ENCODE measurements around the gene TRIM7. TPM values are rescaled to one million over a fixed set of nuclear protein-coding genes. Genes with fewer than 3 reads are reported as not detected.

Gene TRIM7
- total and polyA plus RNA-seq, 9 of the 15 experiments (the other 6 are each of a cell fraction or from before 2014, with no cell fraction given), result 2.6 to 14.9 (median 8.9) TPM

- TF ChIP-seq MLLT1 (IDR thresholded peaks at IDR 0.05), result 0 out of 4 replicates have a peak, but pooled peaks of 1 of the 2 experiments have one; percentile 24
- peak; percentile 60 for TF ChIP-seq DEAF1 (CRISPR knock-in tag; IDR thresholded peaks at IDR 0.05)
- TF ChIP-seq ZNF316 (IDR thresholded peaks at IDR 0.05), result no peak
- TF ChIP-seq, protein P1, sequence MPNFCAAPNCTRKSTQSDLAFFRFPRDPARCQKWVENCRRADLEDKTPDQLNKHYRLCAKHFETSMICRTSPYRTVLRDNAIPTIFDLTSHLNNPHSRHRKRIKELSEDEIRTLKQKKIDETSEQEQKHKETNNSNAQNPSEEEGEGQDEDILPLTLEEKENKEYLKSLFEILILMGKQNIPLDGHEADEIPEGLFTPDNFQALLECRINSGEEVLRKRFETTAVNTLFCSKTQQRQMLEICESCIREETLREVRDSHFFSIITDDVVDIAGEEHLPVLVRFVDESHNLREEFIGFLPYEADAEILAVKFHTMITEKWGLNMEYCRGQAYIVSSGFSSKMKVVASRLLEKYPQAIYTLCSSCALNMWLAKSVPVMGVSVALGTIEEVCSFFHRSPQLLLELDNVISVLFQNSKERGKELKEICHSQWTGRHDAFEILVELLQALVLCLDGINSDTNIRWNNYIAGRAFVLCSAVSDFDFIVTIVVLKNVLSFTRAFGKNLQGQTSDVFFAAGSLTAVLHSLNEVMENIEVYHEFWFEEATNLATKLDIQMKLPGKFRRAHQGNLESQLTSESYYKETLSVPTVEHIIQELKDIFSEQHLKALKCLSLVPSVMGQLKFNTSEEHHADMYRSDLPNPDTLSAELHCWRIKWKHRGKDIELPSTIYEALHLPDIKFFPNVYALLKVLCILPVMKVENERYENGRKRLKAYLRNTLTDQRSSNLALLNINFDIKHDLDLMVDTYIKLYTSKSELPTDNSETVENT (CRISPR knock-in tag; IDR thresholded peaks at IDR 0.05), result no peak
- no peak for TF ChIP-seq ZBTB2 (IDR thresholded peaks at IDR 0.05)
- no peak for TF ChIP-seq ZNF224 (CRISPR knock-in tag; IDR thresholded peaks at IDR 0.05)
- TF ChIP-seq NR1H2 (CRISPR knock-in tag; IDR thresholded peaks at IDR 0.05), result no peak
- TF ChIP-seq ZNF79 (CRISPR knock-in tag; IDR thresholded peaks at IDR 0.05; ENCODE audit: low read depth), result no peak
- no peak for TF ChIP-seq SREBF1 (IDR thresholded peaks at IDR 0.05; ENCODE audit: borderline replicate concordance, low read depth, low read length)
- TF ChIP-seq, protein P2, sequence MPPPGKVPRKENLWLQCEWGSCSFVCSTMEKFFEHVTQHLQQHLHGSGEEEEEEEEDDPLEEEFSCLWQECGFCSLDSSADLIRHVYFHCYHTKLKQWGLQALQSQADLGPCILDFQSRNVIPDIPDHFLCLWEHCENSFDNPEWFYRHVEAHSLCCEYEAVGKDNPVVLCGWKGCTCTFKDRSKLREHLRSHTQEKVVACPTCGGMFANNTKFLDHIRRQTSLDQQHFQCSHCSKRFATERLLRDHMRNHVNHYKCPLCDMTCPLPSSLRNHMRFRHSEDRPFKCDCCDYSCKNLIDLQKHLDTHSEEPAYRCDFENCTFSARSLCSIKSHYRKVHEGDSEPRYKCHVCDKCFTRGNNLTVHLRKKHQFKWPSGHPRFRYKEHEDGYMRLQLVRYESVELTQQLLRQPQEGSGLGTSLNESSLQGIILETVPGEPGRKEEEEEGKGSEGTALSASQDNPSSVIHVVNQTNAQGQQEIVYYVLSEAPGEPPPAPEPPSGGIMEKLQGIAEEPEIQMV (tag; conservative IDR thresholded peaks at IDR 0.05; ENCODE audit: low read depth), result no peak
- TF ChIP-seq, protein P3, sequence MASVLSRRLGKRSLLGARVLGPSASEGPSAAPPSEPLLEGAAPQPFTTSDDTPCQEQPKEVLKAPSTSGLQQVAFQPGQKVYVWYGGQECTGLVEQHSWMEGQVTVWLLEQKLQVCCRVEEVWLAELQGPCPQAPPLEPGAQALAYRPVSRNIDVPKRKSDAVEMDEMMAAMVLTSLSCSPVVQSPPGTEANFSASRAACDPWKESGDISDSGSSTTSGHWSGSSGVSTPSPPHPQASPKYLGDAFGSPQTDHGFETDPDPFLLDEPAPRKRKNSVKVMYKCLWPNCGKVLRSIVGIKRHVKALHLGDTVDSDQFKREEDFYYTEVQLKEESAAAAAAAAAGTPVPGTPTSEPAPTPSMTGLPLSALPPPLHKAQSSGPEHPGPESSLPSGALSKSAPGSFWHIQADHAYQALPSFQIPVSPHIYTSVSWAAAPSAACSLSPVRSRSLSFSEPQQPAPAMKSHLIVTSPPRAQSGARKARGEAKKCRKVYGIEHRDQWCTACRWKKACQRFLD (CRISPR knock-in tag; IDR thresholded peaks at IDR 0.05), result no peak
- peak; percentile 44 to 66 for TF ChIP-seq MNT (conservative IDR thresholded peaks at IDR 0.05)
- no peak for TF ChIP-seq MAZ (CRISPR knock-in tag; conservative IDR thresholded peaks at IDR 0.05 in 1 of 2, IDR thresholded peaks at IDR 0.05 in 1 of 2)
- no peak for TF ChIP-seq TCF7L2 (IDR thresholded peaks at IDR 0.05; ENCODE audit: low read depth, low read length)
Measured at GRCh38 chr5:181159286-181160151, 45.5 kb downstream of the TRIM7 start (continued).
